ENCODE results near the gene CERS6.

- TF ChIP-seq CTCF (IDR thresholded peaks at IDR 0.05) (no peak), POLR2AphosphoS5 (IDR thresholded peaks at IDR 0.05; ENCODE audit: low read depth, low read length) (no peak), TCF7L2 (IDR thresholded peaks at IDR 0.05; ENCODE audit: low read depth, low read length) (no peak)
These were observed 109.4 kb downstream of the CERS6 start for GRCh38 chr2:168565512-168565911.
